Measurements from ENCODE around the gene PRICKLE4. TPM values are rescaled to one million over a fixed set of nuclear protein-coding genes. Genes with fewer than 3 reads are reported as not detected.

PRICKLE4 gene
- total RNA-seq (2014; rRNA removed; shearing (Covaris generic)) (2.1 TPM in 1 of 2 replicates, not detected in the other), polyA plus RNA-seq (2016; fragmentation: Nextera tagmentation; extraction: Ambion mirVana) (not detected in 2 replicates)

DNA sequence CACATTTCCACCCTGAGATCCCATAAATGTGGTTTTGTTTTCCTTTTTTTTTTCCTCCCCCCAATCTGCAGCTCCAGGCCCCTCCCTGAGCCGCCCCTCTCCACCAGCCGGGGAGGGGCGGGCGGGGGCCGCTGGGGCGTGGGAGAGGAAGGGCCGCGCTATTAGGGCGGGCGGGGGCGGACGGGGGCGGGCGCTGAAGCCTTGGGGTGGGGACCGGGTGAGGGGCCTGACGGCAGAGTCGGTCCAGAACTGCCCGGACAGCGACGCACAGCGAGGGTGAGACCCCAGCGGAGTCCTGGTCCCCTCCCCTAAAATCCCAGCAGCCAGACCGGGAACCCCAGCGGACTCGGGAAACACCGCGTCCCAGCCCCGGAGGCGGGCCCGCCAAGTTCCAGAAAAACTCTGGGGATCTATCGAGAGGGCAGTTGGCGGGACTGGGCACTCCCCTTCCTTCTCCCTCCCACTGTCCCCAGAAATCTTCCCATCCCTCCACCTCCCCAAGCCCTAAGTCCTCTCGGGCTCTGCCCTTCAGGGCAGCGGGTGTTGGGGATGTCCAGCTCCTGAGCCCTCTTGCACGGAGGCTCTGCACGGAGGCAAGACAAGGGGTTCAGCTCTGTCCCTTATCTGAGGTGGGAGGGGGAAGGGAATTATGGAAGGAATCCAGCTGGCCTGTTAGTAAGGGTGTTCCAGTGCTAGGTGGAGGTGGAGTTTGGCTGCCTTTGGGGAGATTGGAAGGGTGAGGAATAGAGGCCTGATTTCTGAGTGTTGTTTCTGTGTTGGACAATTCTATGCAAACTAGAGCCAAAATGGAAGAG lies at the start of gene PRICKLE4:
PRICKLE4 (plus strand) TSS at position 232 of the 815 bp plus-strand sequence. CDS start 2,692 bp downstream, outside the sequence.
- Histone ChIP-seq H4K20me1 (ENCODE audit: insufficient read depth) (no peaks in the 10 kb centered on the region), H3K9me2 (ENCODE audit: insufficient read depth) (no peaks in the 10 kb centered on the region), H3K4me2 (ENCODE audit: unreplicated experiment) (peak within 1 kb of the TSS; percentile 100), H3K79me2 (ENCODE audit: insufficient read depth) (peaks cover 7% of the 10 kb centered on the region; the same call in 1 of the 2 replicates), H3K4me1 (ENCODE audit: insufficient read depth) (0 out of 2 replicates have a peak, but pooled peaks cover 8% of the 10 kb centered on the region), H3K36me3 (ENCODE audit: low read depth) (no peaks in the 10 kb centered on the region), H3K27ac (no peak within 1 kb of the TSS), H2AFZ (peak within 1 kb of the TSS; percentile 98), H3K9me3 (ENCODE audit: low read depth) (no peaks in the 10 kb centered on the region), H3F3A (ENCODE audit: insufficient read depth) (no peaks in the 10 kb centered on the region), H3K4me3 (peak within 1 kb of the TSS; percentile 88), H3K9ac (peak within 1 kb of the TSS; percentile 84), H3K27me3 (replicated peaks; ENCODE audit: insufficient read depth) (no peaks in the 10 kb centered on the region)
- peak; percentile 47 for DNase-seq
- TF ChIP-seq EZH2 (IDR thresholded peaks at IDR 0.05; ENCODE audit: insufficient read depth, poor library complexity, severe bottlenecking) (no peak), EZH2phosphoT487 (IDR thresholded peaks at IDR 0.05; ENCODE audit: insufficient read depth, low read depth) (no peak)
- 1% methylated on average over 14 to 33 of the region's 36 CpGs for WGBS, 2 experiments (ENCODE audit: low coverage in 1 of 2, low lambda C conversion rate in 2 of 2, missing lambda C conversion rate in 2 of 2)
- in situ Hi-C loops (cut with MboI), result no loop called here

DNA sequence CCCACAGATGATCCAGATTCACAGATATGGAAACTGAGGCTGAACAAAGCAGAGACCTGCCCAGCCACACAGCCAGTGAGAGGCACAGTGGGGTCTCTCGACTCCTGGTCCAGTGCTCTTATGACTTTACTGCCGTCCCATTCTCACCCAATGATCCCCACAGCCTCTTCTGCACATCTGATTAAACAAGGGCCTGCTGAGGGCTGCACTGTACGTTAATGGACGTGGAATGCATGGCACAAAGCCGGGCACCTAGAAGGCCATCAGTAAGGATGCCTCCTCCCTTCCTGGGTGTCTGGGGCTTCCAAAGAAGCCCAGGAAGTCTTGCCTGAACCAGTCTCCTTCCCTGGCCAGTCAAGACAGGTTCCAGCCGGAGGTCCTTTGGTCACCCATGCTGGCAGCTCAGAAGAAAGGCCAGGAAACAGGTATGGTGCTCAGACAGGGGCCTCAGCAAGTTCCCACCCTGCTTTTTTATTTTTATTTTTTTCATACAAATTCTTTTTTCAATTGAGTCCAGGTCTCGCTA lies 49.0 kb upstream of the PRICKLE4 start:
- Histone ChIP-seq H3K27me3 (replicated peaks; ENCODE audit: insufficient read depth) (no peaks in the 10 kb centered on the region), H2AFZ (no peak overlapping the region), H3K4me2 (ENCODE audit: unreplicated experiment) (no peak overlapping the region), H3F3A (ENCODE audit: insufficient read depth) (0 out of 2 replicates have a peak, but pooled peaks cover 4% of the 10 kb centered on the region), H4K20me1 (ENCODE audit: insufficient read depth) (no peaks in the 10 kb centered on the region), H3K79me2 (ENCODE audit: insufficient read depth) (peaks cover 7% of the 10 kb centered on the region; the same call in 1 of the 2 replicates), H3K36me3 (ENCODE audit: low read depth) (no peaks in the 10 kb centered on the region), H3K4me1 (ENCODE audit: insufficient read depth) (peaks cover 14% of the 10 kb centered on the region), H3K4me3 (no peak overlapping the region), H3K27ac (no peak overlapping the region), H3K9me2 (ENCODE audit: insufficient read depth) (no peaks in the 10 kb centered on the region), H3K9me3 (ENCODE audit: low read depth) (no peaks in the 10 kb centered on the region), H3K9ac (no peak overlapping the region)
- no peak for TF ChIP-seq EZH2phosphoT487 (IDR thresholded peaks at IDR 0.05; ENCODE audit: insufficient read depth, low read depth)
- no peak for TF ChIP-seq EZH2 (IDR thresholded peaks at IDR 0.05; ENCODE audit: insufficient read depth, poor library complexity, severe bottlenecking)
- 81 to 86% methylated on average over 7 of the region's 7 CpGs for WGBS, 2 experiments (ENCODE audit: low coverage in 1 of 2, low lambda C conversion rate in 2 of 2, missing lambda C conversion rate in 2 of 2)
- in situ Hi-C loops (cut with MboI), result no loop called here
- DNase-seq, result no peak

GRCh38 chr6:41732149-41732548 lies 48.4 kb upstream of the PRICKLE4 start:
- Histone ChIP-seq H4K20me1 (ENCODE audit: insufficient read depth) (no peaks in the 10 kb centered on the region), H3K27me3 (replicated peaks; ENCODE audit: insufficient read depth) (no peaks in the 10 kb centered on the region), H3K4me3 (no peak overlapping the region), H3K9me3 (ENCODE audit: low read depth) (no peaks in the 10 kb centered on the region), H3K79me2 (ENCODE audit: insufficient read depth) (peaks cover 7% of the 10 kb centered on the region; the same call in 1 of the 2 replicates), H3K9ac (no peak overlapping the region), H2AFZ (no peak overlapping the region), H3F3A (ENCODE audit: insufficient read depth) (0 out of 2 replicates have a peak, but pooled peaks cover 4% of the 10 kb centered on the region), H3K27ac (no peak overlapping the region), H3K9me2 (ENCODE audit: insufficient read depth) (no peaks in the 10 kb centered on the region), H3K4me1 (ENCODE audit: insufficient read depth) (peaks cover 14% of the 10 kb centered on the region), H3K4me2 (ENCODE audit: unreplicated experiment) (no peak overlapping the region), H3K36me3 (ENCODE audit: low read depth) (no peaks in the 10 kb centered on the region)
- DNase-seq, result no peak
- in situ Hi-C loops (cut with MboI), result no loop called here
- no peak for TF ChIP-seq EZH2phosphoT487 (IDR thresholded peaks at IDR 0.05; ENCODE audit: insufficient read depth, low read depth)
- no peak for TF ChIP-seq EZH2 (IDR thresholded peaks at IDR 0.05; ENCODE audit: insufficient read depth, poor library complexity, severe bottlenecking)

DNA sequence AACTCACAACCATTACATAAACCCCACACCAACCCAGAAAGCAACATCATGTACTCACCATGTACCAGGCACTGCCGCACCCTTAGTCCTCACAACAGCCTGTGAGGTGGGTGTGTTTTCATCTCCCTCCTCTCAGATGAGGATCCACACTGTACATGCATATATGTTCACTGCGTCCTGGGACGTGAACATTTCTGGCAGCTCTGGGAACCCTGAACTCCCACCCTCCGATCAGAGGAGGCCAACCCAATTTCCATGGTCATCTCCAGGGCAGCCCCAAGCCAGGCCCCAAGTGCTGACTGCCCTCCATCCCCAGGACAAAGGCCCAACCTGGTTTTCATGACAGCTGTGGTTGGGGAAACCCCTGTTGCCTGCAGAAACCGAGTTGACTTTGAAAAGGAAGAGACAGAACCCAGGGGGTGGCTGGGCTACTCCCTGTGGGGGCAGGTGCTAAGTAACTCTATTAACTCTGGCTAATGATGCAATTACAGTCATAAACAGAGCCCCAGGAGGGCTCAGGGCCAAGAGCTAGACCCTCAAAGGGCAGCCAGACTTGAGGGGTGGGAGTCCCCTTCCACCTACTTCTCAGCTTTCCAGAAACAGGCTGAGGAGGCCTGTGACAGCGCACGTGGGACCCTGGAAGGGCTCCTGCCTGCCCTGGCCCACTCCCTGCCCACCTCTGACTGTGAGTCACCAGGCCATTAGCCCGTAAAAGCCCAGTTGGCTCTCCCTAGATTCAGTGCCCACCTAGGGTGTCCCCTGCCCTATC lies 47.8 kb upstream of the PRICKLE4 start:
- in situ Hi-C loops (cut with MboI), result no loop called here
- H3K9me2 ChIP-seq (ENCODE audit: insufficient read depth), result no peaks in the 10 kb centered on the region
- no peaks in the 10 kb centered on the region for H3K9me3 ChIP-seq (ENCODE audit: low read depth)
- H3K36me3 ChIP-seq (ENCODE audit: low read depth), result no peaks in the 10 kb centered on the region
- no peaks in the 10 kb centered on the region for H4K20me1 ChIP-seq (ENCODE audit: insufficient read depth)
- 0 out of 2 replicates have a peak, but pooled peaks cover 4% of the 10 kb centered on the region for H3F3A ChIP-seq (ENCODE audit: insufficient read depth)
- peaks cover 14% of the 10 kb centered on the region for H3K4me1 ChIP-seq (ENCODE audit: insufficient read depth)
- peak overlapping the region; percentile 77 for H3K4me3 ChIP-seq
- peak overlapping the region; percentile 64 for H3K4me2 ChIP-seq (ENCODE audit: unreplicated experiment)
- no peak overlapping the region for H3K27ac ChIP-seq
- peak overlapping the region; percentile 70; the same call in 1 of the 2 replicates for H3K9ac ChIP-seq
- TF ChIP-seq EZH2 (IDR thresholded peaks at IDR 0.05; ENCODE audit: insufficient read depth, poor library complexity, severe bottlenecking) (no peak), EZH2phosphoT487 (IDR thresholded peaks at IDR 0.05; ENCODE audit: insufficient read depth, low read depth) (no peak)
- peak overlapping the region; percentile 82; the same call in 1 of the 2 replicates for H2AFZ ChIP-seq
- peak; percentile 22 for DNase-seq
- no peaks in the 10 kb centered on the region for H3K27me3 ChIP-seq (replicated peaks; ENCODE audit: insufficient read depth)
- peaks cover 7% of the 10 kb centered on the region; the same call in 1 of the 2 replicates for H3K79me2 ChIP-seq (ENCODE audit: insufficient read depth)
- 67 to 70% methylated on average over 8 of the region's 8 CpGs for WGBS, 2 experiments (ENCODE audit: low coverage in 1 of 2, low lambda C conversion rate in 2 of 2, missing lambda C conversion rate in 2 of 2)

Data from GM23248 (cell line).